Measurements from ENCODE around the gene ZNF358.

Gene ZNF358

DNA sequence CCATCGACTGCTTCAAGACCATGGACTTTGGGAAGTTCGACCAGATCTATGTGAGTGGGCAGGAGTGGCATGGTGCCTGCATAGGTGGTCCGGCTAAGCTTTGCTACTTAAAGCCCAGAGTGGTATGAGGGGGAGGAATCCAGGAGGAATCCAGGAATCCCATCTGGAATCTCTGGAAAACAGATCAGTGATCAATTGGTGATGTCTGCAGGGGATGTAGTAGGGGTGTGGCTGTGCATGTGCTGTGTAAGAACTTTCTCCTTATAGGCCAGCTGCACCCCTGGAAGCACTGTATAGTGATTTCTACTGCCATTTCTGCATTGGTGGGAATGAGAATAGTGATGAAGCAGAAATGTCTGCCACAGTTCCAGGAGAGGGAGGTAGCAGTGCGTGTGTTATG lies 43.2 kb downstream of the ZNF358 start:
- no peak for DNase-seq (ENCODE audit: low spot score)

- no peak for DNase-seq (ENCODE audit: low spot score)
These were observed 44.4 kb downstream of the ZNF358 start for GRCh38 chr19:7560255-7560654.

GRCh38 chr19:7561325-7561724 lies 45.4 kb downstream of the ZNF358 start:
- DNase-seq (ENCODE audit: low spot score) = no peak

GRCh38 chr19:7562646-7563393 lies 46.9 kb downstream of the ZNF358 start:
- DNase-seq (ENCODE audit: low spot score) = no peak

GRCh38 chr19:7564866-7565265 lies 49.0 kb downstream of the ZNF358 start:
- DNase-seq (ENCODE audit: low spot score) = no peak

- no peak for DNase-seq (ENCODE audit: low spot score)
These were observed 49.4 kb downstream of the ZNF358 start for GRCh38 chr19:7565332-7565731.
